ENCODE results near the gene AKTIP.

GRCh38 chr16:53546988-53547391 is 44.0 kb upstream of the AKTIP start:
- TF ChIP-seq CTCF (IDR thresholded peaks at IDR 0.05) (no peak), POLR2A (IDR thresholded peaks at IDR 0.05) (no peak)
